Breast epithelium (tissue), 3 donors: Measurements from ENCODE around the gene EDEM1.

ENCODE experiments used
- CTCF ChIP-seq, 3 donors: fragments of 450-650 bp; IDR thresholded peaks; one replicate each; pipeline ENCODE4 v1.5.1; 2016 to 2017; ENCODE audit warnings: antibody characterized with exemption in 3 of 3, mild to moderate bottlenecking in 3 of 3, moderate library complexity in 3 of 3
- POLR2A ChIP-seq: fragments of 450-650 bp; IDR thresholded peaks from one replicate; pipeline ENCODE4 v1.6.1; 2016; ENCODE audit warnings: antibody characterized with exemption, mild to moderate bottlenecking, moderate library complexity

- TF ChIP-seq CTCF (IDR thresholded peaks at IDR 0.05) (no peak), POLR2A (no peak)
Observed at GRCh38 chr3:5191555-5192304, 4.2 kb downstream of the EDEM1 start.
